ENCODE data around the gene ZFHX3.

ZFHX3 gene

DNA sequence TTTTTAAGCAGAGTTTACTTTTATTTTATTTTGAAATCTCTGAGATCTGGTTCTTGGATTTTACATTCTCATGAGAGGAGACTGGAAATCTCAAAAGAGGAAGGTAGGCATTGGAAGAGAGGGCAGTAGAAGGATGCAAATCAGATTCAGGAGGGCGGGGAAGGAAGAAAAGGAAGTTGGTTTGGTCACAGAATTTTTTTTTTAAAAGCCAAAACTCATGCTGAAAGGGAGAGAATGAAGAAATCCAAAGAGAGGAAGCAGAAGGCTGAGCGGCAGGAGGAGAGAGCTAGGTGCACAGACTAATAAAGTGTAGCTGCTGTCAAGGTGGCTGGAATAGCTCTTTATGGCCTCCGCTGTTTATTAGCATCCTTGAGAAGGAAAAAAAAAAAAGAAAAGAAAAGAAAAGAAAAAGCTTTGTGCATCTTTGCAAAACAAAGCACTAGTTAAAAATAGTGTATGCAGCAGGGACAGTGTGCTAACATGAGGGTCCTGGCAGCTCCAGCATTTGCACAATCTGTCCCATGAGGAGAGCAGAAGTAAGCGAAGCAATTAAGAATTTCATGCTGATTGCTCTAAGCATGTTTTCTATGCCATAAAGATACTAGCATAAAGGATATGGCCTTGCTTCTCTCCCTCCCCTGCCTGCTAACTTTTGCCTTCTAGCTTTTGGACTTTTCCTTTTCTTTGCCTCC is 194.2 kb downstream of the ZFHX3 start:
- Mint-ChIP-seq H3K4me1 (ENCODE audit: low read depth) (peaks cover 4% of the 10 kb centered on the region), H3K9me3 (ENCODE audit: low read depth) (no peaks in the 10 kb centered on the region), H3K36me3 (no peaks in the 10 kb centered on the region), H3K4me3 (no peak overlapping the region), H3K27ac (no peak overlapping the region), H3K27me3 (no peaks in the 10 kb centered on the region)

DNA sequence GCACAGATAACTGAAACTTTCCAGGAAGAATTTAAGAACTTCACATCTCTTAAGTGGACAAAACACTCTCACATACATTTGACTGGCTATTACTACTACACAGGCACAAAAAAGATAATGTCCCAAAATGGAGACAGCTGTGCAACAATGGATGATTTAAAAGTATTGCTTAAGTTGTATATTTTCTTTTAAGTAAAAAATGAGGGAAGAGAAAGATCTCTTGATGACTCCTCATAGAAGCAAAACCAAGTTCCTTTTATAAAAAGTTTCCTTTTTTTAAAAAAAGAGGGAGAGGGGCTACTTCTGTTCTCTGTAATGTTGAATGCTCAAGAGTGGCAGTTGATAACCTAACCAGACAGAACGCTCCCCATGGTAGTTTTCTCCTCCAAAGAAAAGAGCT is 195.5 kb downstream of the ZFHX3 start:
- peaks cover 4% of the 10 kb centered on the region for H3K4me1 Mint-ChIP-seq (ENCODE audit: low read depth)
- no peak overlapping the region for H3K27ac Mint-ChIP-seq
- no peak overlapping the region for H3K4me3 Mint-ChIP-seq
- no peaks in the 10 kb centered on the region for H3K9me3 Mint-ChIP-seq (ENCODE audit: low read depth)
- no peaks in the 10 kb centered on the region for H3K36me3 Mint-ChIP-seq
- H3K27me3 Mint-ChIP-seq = no peaks in the 10 kb centered on the region

DNA sequence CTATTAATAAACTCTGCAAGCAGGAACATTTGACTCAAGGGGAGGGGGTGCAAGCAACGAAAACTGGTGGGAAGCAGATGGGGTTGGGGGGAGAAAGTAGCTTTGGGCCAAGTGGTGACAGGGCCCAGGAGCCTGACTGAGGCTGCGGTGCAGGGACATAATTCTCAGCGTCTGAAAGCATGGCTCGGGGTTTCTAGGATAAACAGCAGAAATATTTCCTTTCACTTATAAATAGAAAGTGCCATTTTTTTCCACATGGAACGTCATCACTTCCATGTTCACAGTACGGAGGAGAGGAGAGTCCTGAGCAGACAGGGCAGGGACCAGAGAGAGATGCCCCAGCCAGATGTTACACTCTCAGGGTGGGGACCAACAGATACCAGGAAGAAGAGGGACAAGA is 197.1 kb downstream of the ZFHX3 start:
- Mint-ChIP-seq H3K27ac (no peak overlapping the region), H3K36me3 (no peaks in the 10 kb centered on the region), H3K4me1 (ENCODE audit: low read depth) (peaks cover 4% of the 10 kb centered on the region), H3K9me3 (ENCODE audit: low read depth) (no peaks in the 10 kb centered on the region), H3K27me3 (no peaks in the 10 kb centered on the region), H3K4me3 (no peak overlapping the region)

GRCh38 chr16:72850021-72850420 is 197.9 kb downstream of the ZFHX3 start:
- H3K27ac Mint-ChIP-seq = no peak overlapping the region
- H3K4me3 Mint-ChIP-seq = no peak overlapping the region
- no peaks in the 10 kb centered on the region for H3K36me3 Mint-ChIP-seq
- no peaks in the 10 kb centered on the region for H3K27me3 Mint-ChIP-seq
- peaks cover 6% of the 10 kb centered on the region for H3K4me1 Mint-ChIP-seq (ENCODE audit: low read depth)
- H3K9me3 Mint-ChIP-seq (ENCODE audit: low read depth) = no peaks in the 10 kb centered on the region

- Mint-ChIP-seq H3K4me1 (ENCODE audit: low read depth) (peaks cover 14% of the 10 kb centered on the region), H3K4me3 (no peak overlapping the region), H3K9me3 (ENCODE audit: low read depth) (no peaks in the 10 kb centered on the region), H3K27me3 (peaks cover 2% of the 10 kb centered on the region), H3K27ac (no peak overlapping the region), H3K36me3 (no peaks in the 10 kb centered on the region)
Measured at GRCh38 chr16:72848759-72849664, 198.9 kb downstream of the ZFHX3 start.

DNA sequence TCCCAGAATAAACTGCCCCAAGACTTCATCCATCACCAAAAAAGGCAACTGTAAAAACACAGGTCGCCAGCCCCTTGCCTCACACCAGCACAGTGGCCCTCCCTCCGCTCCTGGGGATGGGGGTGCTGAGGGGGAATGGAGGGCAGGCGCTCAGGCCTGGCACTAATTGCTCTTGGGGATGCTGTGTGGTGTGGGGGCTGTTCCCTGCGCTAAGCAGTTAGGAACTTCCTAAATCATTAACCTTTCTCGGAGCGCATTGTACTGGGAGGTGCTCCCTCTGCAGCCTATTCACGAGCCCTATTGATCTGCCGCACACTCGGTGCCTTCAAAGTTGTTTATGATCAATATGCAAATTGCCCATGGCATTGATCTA is 199.9 kb downstream of the ZFHX3 start:
- Mint-ChIP-seq H3K27me3 (peaks cover 2% of the 10 kb centered on the region), H3K4me3 (no peak overlapping the region), H3K27ac (no peak overlapping the region), H3K4me1 (ENCODE audit: low read depth) (peaks cover 14% of the 10 kb centered on the region), H3K9me3 (ENCODE audit: low read depth) (no peaks in the 10 kb centered on the region), H3K36me3 (no peaks in the 10 kb centered on the region)

GRCh38 chr16:72847187-72848027 is 200.5 kb downstream of the ZFHX3 start:
- Mint-ChIP-seq H3K27me3 (peaks cover 2% of the 10 kb centered on the region), H3K4me3 (no peak overlapping the region), H3K4me1 (ENCODE audit: low read depth) (peaks cover 14% of the 10 kb centered on the region), H3K36me3 (no peaks in the 10 kb centered on the region), H3K27ac (no peak overlapping the region), H3K9me3 (ENCODE audit: low read depth) (no peaks in the 10 kb centered on the region)

- H3K36me3 Mint-ChIP-seq = no peaks in the 10 kb centered on the region
- peaks cover 2% of the 10 kb centered on the region for H3K27me3 Mint-ChIP-seq
- H3K4me1 Mint-ChIP-seq (ENCODE audit: low read depth) = peaks cover 14% of the 10 kb centered on the region
- no peak overlapping the region for H3K4me3 Mint-ChIP-seq
- no peak overlapping the region for H3K27ac Mint-ChIP-seq
- no peaks in the 10 kb centered on the region for H3K9me3 Mint-ChIP-seq (ENCODE audit: low read depth)
Measured at GRCh38 chr16:72846594-72846993, 201.3 kb downstream of the ZFHX3 start.

- no peaks in the 10 kb centered on the region for H3K9me3 Mint-ChIP-seq (ENCODE audit: low read depth)
- H3K27me3 Mint-ChIP-seq = peaks cover 2% of the 10 kb centered on the region
- H3K36me3 Mint-ChIP-seq = no peaks in the 10 kb centered on the region
- no peak overlapping the region for H3K27ac Mint-ChIP-seq
- peaks cover 14% of the 10 kb centered on the region for H3K4me1 Mint-ChIP-seq (ENCODE audit: low read depth)
- H3K4me3 Mint-ChIP-seq = no peak overlapping the region
Measured at GRCh38 chr16:72845322-72846020, 202.5 kb downstream of the ZFHX3 start.

DNA sequence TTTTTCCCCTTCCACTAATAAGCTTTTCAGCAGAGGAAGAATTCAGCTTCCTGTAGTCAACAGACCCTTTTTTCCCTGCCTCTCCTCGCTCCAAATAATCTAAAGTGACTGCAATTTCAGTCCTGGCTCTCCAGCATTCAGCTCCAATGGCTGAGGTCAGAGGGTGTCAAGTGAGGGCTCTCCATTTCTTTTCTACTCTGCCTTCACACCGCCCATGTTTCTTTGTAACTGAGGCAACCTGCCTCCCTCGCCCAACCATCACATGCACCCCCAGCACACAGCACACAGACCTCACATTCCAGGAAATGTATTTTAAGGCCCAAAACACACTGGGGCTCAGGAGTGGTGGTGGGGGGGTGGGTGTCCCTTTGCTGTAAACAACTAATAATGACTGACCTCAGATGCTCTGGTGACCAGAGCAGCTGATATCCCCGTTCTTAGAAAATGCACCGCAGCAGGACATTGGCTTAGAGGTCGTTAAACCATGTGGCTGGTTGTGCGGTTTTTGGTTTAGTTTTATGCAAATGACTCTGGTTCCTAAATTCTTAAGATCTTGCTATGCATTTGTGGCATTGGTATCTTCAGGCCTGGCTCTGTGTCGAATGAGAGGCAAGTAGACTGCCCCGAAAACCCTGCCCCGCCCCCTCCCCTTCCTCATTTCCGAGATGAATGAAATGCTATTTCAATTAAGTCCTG is 203.6 kb downstream of the ZFHX3 start:
- H3K27ac Mint-ChIP-seq = no peak overlapping the region
- H3K27me3 Mint-ChIP-seq = peaks cover 2% of the 10 kb centered on the region
- H3K4me1 Mint-ChIP-seq (ENCODE audit: low read depth) = peaks cover 14% of the 10 kb centered on the region
- H3K9me3 Mint-ChIP-seq (ENCODE audit: low read depth) = no peaks in the 10 kb centered on the region
- H3K36me3 Mint-ChIP-seq = no peaks in the 10 kb centered on the region
- no peak overlapping the region for H3K4me3 Mint-ChIP-seq

GRCh38 chr16:72841506-72841905 is 206.4 kb downstream of the ZFHX3 start:
- Mint-ChIP-seq H3K27ac (no peak overlapping the region), H3K36me3 (no peaks in the 10 kb centered on the region), H3K9me3 (ENCODE audit: low read depth) (no peaks in the 10 kb centered on the region), H3K4me1 (ENCODE audit: low read depth) (peaks cover 14% of the 10 kb centered on the region), H3K27me3 (peaks cover 2% of the 10 kb centered on the region), H3K4me3 (no peak overlapping the region)

DNA sequence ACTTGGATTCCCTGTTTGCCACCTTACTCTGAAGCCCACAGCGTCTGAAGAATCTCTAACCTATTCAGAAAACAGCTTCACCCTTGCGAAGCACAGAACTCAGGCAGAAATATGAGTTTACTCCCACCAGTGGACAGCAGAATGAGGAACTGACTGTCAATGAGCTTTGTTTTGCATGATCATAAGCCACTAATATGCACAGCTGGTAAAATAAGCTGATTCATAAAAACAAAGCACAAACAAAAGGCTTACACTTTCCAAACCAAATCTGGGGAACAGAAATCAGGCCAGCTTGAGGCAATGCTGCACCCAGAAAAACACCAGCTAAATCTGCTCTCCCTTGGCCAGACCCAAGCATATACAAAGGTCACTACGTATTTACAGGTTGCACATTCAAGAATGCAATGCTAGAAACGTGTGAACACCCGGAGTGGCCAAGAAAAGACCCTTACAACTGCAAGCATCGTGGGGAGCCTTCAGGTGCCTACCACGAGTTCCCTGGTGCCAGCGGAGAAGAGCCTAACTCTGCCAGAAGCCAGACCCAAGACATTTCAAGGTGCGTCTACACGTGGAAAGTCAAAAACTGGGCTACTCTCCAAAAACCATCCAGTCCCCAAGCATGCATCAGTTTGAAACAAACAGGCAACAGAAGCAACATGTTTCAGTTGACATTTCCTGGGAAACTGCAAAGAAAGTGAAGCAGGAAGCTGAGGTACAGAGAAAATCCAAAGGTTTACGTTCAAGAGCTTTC is 207.1 kb downstream of the ZFHX3 start:
- Mint-ChIP-seq H3K9me3 (ENCODE audit: low read depth) (no peaks in the 10 kb centered on the region), H3K4me1 (ENCODE audit: low read depth) (peaks cover 14% of the 10 kb centered on the region), H3K27ac (no peak overlapping the region), H3K4me3 (no peak overlapping the region), H3K27me3 (peaks cover 2% of the 10 kb centered on the region), H3K36me3 (no peaks in the 10 kb centered on the region)

- Mint-ChIP-seq H3K4me1 (ENCODE audit: low read depth) (peaks cover 3% of the 10 kb centered on the region), H3K27ac (no peak overlapping the region), H3K36me3 (no peaks in the 10 kb centered on the region), H3K27me3 (no peaks in the 10 kb centered on the region), H3K9me3 (ENCODE audit: low read depth) (no peaks in the 10 kb centered on the region), H3K4me3 (no peak overlapping the region)
Measured at GRCh38 chr16:72838951-72839350, 209.0 kb downstream of the ZFHX3 start.

DNA sequence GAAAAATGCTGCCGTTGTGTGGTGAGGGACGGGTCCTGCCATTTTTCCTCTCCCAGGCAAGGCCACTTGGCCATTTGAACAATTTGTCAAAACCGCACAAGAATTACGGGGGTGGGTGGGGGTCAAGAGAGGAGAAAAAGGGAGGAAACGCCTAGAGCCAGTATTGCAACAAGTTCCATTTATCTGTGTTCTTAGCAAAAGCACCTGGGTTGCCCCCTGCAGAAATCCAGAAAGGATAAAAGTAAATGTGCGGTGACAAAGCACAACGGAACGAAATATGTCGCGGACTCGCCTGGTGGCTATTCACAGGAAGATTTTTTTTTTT is 209.4 kb downstream of the ZFHX3 start:
- Mint-ChIP-seq H3K36me3 (no peaks in the 10 kb centered on the region), H3K27ac (no peak overlapping the region), H3K4me1 (ENCODE audit: low read depth) (no peaks in the 10 kb centered on the region)

More for the DNA sequence above, 209.4 kb downstream of the ZFHX3 start:
- no peaks in the 10 kb centered on the region for H3K9me3 Mint-ChIP-seq (ENCODE audit: low read depth)
- H3K4me3 Mint-ChIP-seq = no peak overlapping the region
- H3K27me3 Mint-ChIP-seq = no peaks in the 10 kb centered on the region

All from activated naive CD8-positive, alpha-beta T cell (primary cell).